PC-3 (cell line): ENCODE data around the gene TIMM21.

Source experiments
- CTCF ChIP-seq: fragments of 300-600 bp; sonication (generic); conservative IDR thresholded peaks from 2 replicates; pipeline ENCODE4 v1.5.1; 2017; ENCODE audit warnings: antibody characterized with exemption, low read depth, mild to moderate bottlenecking, low read length
- EZH2phosphoT487 ChIP-seq: fragments of 300-600 bp; sonication (generic); IDR thresholded peaks from 2 replicates; pipeline ENCODE4 v1.6.1; 2018; ENCODE audit warnings: mild to moderate bottlenecking, antibody characterized with exemption, low read length, borderline replicate concordance

GRCh38 chr18:74152857-74153256, 4.5 kb downstream of the TIMM21 start:
- TF ChIP-seq EZH2phosphoT487 (no peak), CTCF (peak; percentile 35; the same call in 1 of the 2 replicates)
